Mesenchymal stem cell (in vitro differentiated cells and primary cell): ENCODE results near the gene RPL10.

Experiments
- DNase-seq: peaks from one replicate; pipeline ENCODE4 v3.0.0-alpha.2; 2013
- H2AFZ ChIP-seq: one replicate; pipeline ENCODE4 v1.6.1; 2013; ENCODE audit warnings: low read depth, mild to moderate bottlenecking, control low read depth, inconsistent platforms, low read length, moderate library complexity
- H2AK5ac ChIP-seq: 2 replicates; pipeline ENCODE4 v1.6.1; 2013; ENCODE audit warnings: low read length, moderate library complexity, mild to moderate bottlenecking, inconsistent platforms; ENCODE audit not compliant: severe bottlenecking
- H2BK120ac ChIP-seq: one replicate; pipeline ENCODE4 v1.6.1; 2013; ENCODE audit warnings: low read depth, mild to moderate bottlenecking, inconsistent platforms, low read length, moderate library complexity
- H2BK12ac ChIP-seq, 2 experiments: one replicate each; pipeline ENCODE4 v1.6.1; 2013; ENCODE audit warnings: inconsistent platforms in 2 of 2, low read length in 2 of 2, mild to moderate bottlenecking in 2 of 2, moderate library complexity in 2 of 2, control low read depth in 1 of 2
- H2BK15ac ChIP-seq: one replicate; pipeline ENCODE4 v1.6.1; 2013; ENCODE audit warnings: mild to moderate bottlenecking, low read depth, inconsistent platforms; ENCODE audit not compliant: poor library complexity, severe bottlenecking
- H2BK5ac ChIP-seq: 2 replicates; pipeline ENCODE4 v1.6.1; 2013; ENCODE audit warnings: low read depth, mild to moderate bottlenecking, low read length, control low read depth, inconsistent platforms; ENCODE audit not compliant: poor library complexity, severe bottlenecking
- H3K14ac ChIP-seq, 2 experiments: one replicate each; pipeline ENCODE4 v1.6.1; 2013; ENCODE audit warnings: inconsistent platforms in 2 of 2, low read length in 2 of 2, control low read depth in 1 of 2, mild to moderate bottlenecking in 1 of 2, moderate library complexity in 1 of 2
- H3K18ac ChIP-seq, 2 experiments: one replicate each; pipeline ENCODE4 v1.6.1; 2013; ENCODE audit warnings: inconsistent platforms in 2 of 2, low read length in 2 of 2, control low read depth in 1 of 2, low read depth in 1 of 2, mild to moderate bottlenecking in 1 of 2
- H3K23ac ChIP-seq, 2 experiments: one replicate each; pipeline ENCODE4 v1.6.1; 2013; ENCODE audit warnings: inconsistent platforms in 2 of 2, low read length in 2 of 2, mild to moderate bottlenecking in 2 of 2, moderate library complexity in 2 of 2, control low read depth in 1 of 2
- H3K27ac ChIP-seq: 2 replicates; pipeline ENCODE4 v1.5.1; 2013; ENCODE audit warnings: mild to moderate bottlenecking, moderate library complexity, low read length, control low read depth, inconsistent platforms; ENCODE audit not compliant: poor library complexity, severe bottlenecking
- H3K27me3 ChIP-seq, 2 experiments: 2 replicates each; pipeline versions ENCODE4 v1.6.1 to v1.7.0; 2013; ENCODE audit warnings: low read length in 2 of 2, mild to moderate bottlenecking in 2 of 2, moderate library complexity in 2 of 2, control low read depth in 1 of 2, inconsistent platforms in 1 of 2; ENCODE audit not compliant: control insufficient read depth in 1 of 2, insufficient read depth in 1 of 2
- H3K36me3 ChIP-seq, 2 experiments: 2 replicates each; pipeline versions ENCODE4 v1.6.1 to v1.7.0; 2013; ENCODE audit warnings: low read length in 2 of 2, control low read depth in 1 of 2, inconsistent platforms in 1 of 2, low read depth in 1 of 2, mild to moderate bottlenecking in 1 of 2; ENCODE audit not compliant: insufficient read depth in 2 of 2, control insufficient read depth in 1 of 2
- H3K4ac ChIP-seq, 2 experiments: one replicate each; pipeline ENCODE4 v1.6.1; 2013; ENCODE audit warnings: inconsistent platforms in 2 of 2, low read length in 2 of 2, mild to moderate bottlenecking in 2 of 2, moderate library complexity in 2 of 2, control low read depth in 1 of 2, low read depth in 1 of 2
- H3K4me1 ChIP-seq: 2 replicates; pipeline ENCODE4 v1.6.1; 2013; ENCODE audit warnings: low read depth, low read length, control low read depth; ENCODE audit not compliant: control insufficient read depth, insufficient read depth
- H3K4me2 ChIP-seq: 2 replicates; pipeline ENCODE4 v1.6.1; 2013; ENCODE audit warnings: low read length, mild to moderate bottlenecking, inconsistent platforms; ENCODE audit not compliant: poor library complexity, severe bottlenecking
- H3K4me3 ChIP-seq, 2 experiments: 2 replicates each; pipeline versions ENCODE4 v1.5.1 to v1.7.0; 2013; ENCODE audit warnings: low read length in 2 of 2, mild to moderate bottlenecking in 2 of 2, control low read depth in 1 of 2, low read depth in 1 of 2; ENCODE audit not compliant: insufficient read depth in 1 of 2
- H3K79me1 ChIP-seq: replicated peaks from 2 replicates; pipeline ENCODE4 v1.6.1; 2013; ENCODE audit warnings: mild to moderate bottlenecking, control low read depth, low read length, inconsistent platforms; ENCODE audit not compliant: poor library complexity, severe bottlenecking
- H3K9ac ChIP-seq: 2 replicates; pipeline ENCODE4 v1.7.0; 2013; ENCODE audit warnings: mild to moderate bottlenecking, low read length, moderate library complexity
- H3K9me3 ChIP-seq: 2 replicates; pipeline ENCODE4 v1.7.0; 2013; ENCODE audit warnings: mild to moderate bottlenecking, low read length; ENCODE audit not compliant: control insufficient read depth
- H4K8ac ChIP-seq: one replicate; pipeline ENCODE4 v1.6.1; 2013; ENCODE audit warnings: inconsistent platforms, mild to moderate bottlenecking, low read length, moderate library complexity
- H4K91ac ChIP-seq: one replicate; pipeline ENCODE4 v1.6.1; 2013; ENCODE audit warnings: mild to moderate bottlenecking, low read length, inconsistent platforms
- WGBS: methylation state at CpG from one replicate; pipeline ENCODE4 v1.1.7; 2013; ENCODE audit warnings: mixed read lengths; 5-methylcytosine and 5-hydroxymethylcytosine counted together

The RPL10 gene

DNA sequence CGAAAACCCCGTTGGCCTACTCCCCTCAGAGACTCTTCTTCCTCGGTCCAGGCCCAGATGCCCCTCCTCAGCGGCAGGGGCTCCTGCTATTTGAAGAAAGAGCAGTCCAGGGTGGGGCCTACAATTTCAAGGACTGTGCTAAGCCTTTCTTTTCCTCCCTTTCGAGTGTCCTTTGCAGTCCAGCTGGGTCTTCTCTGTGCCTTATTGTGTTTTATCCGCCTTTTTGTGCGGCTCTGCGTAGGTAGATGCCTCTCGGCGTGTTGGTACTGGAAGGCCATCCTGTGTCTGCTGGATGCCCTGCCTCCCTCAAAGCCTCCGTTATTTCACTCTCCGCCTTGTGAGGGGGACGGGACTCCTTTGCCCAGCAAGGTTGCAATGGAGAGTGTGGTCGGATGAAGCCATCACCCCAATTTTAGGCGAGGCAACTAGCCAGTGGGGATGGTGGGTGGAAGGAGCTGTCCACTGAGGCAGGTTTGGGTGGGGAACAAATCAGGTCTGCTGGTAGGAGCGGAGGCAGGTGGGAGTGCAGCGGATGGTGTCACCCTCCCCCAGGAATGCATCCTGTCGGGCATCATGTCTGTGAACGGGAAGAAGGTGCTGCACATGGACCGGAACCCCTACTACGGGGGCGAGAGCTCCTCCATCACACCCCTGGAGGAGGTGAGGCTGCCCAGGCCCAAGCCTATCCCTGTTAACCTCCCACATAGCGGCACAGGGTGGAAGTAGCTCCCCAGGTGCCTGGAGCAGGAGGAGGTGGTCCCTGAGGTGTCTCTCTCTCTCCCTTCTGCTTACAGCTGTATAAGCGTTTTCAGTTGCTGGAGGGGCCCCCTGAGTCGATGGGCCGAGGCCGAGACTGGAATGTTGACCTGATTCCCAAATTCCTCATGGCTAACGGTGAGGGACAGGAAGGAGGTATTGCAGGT lies 40.1 kb downstream of the RPL10 start:
- Histone ChIP-seq H3K4ac (peak overlapping the region; percentile 51 to 85), H3K18ac (no peak overlapping the region), H2AK5ac (peak overlapping the region; percentile 69), H3K4me3 (peak overlapping the region; percentile 78 to 83), H4K8ac (no peak overlapping the region), H3K27me3 (no peaks in the 10 kb centered on the region), H3K36me3 (peaks cover 47 to 75% of the 10 kb centered on the region in 2 experiments), H2BK120ac (no peak overlapping the region), H2BK5ac (no peak overlapping the region), H4K91ac (no peak overlapping the region), H3K4me2 (peak overlapping the region; percentile 78), H2AFZ (no peak overlapping the region), H3K9ac (peak overlapping the region; percentile 82), H2BK15ac (no peak overlapping the region), H3K27ac (peak overlapping the region; percentile 43), H3K79me1 (peaks cover 5% of the 10 kb centered on the region), H3K4me1 (peaks cover 21% of the 10 kb centered on the region), H3K14ac (no peak overlapping the region), H3K23ac (no peak overlapping the region), H2BK12ac (no peak overlapping the region), H3K9me3 (no peaks in the 10 kb centered on the region)
- DNase-seq = no peak
- WGBS = 51% methylated on average over 24 of the region's 28 CpGs

DNA sequence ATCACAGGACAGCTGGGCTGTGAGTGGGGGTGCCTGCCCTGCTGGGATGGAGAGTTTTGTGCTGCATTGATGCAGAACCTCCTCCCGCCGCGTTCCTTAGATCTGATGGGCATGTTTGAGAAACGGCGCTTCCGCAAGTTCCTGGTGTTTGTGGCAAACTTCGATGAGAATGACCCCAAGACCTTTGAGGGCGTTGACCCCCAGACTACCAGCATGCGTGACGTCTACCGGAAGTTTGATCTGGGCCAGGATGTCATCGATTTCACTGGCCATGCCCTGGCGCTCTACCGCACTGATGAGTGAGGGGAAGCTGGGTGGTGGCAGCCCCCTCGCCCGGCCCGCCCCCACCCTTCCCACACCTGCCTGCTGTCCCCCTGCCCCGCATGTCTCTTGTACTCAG lies 41.7 kb downstream of the RPL10 start:
- Histone ChIP-seq H2BK12ac (no peak overlapping the region), H3K18ac (no peak overlapping the region), H2AFZ (no peak overlapping the region), H2AK5ac (no peak overlapping the region), H3K4me1 (peaks cover 16% of the 10 kb centered on the region), H2BK5ac (no peak overlapping the region), H2BK120ac (no peak overlapping the region), H3K4me3 (no peak overlapping the region), H3K79me1 (peaks cover 2% of the 10 kb centered on the region), H3K23ac (no peak overlapping the region), H4K91ac (no peak overlapping the region), H2BK15ac (no peak overlapping the region), H3K36me3 (peaks cover 38 to 60% of the 10 kb centered on the region in 2 experiments), H3K9me3 (no peaks in the 10 kb centered on the region), H4K8ac (no peak overlapping the region), H3K27me3 (no peaks in the 10 kb centered on the region), H3K9ac (no peak overlapping the region), H3K4me2 (no peak overlapping the region), H3K4ac (no peak overlapping the region), H3K14ac (no peak overlapping the region), H3K27ac (no peak overlapping the region)
- 97% methylated on average over 8 of the region's 18 CpGs for WGBS
- DNase-seq = no peak

DNA sequence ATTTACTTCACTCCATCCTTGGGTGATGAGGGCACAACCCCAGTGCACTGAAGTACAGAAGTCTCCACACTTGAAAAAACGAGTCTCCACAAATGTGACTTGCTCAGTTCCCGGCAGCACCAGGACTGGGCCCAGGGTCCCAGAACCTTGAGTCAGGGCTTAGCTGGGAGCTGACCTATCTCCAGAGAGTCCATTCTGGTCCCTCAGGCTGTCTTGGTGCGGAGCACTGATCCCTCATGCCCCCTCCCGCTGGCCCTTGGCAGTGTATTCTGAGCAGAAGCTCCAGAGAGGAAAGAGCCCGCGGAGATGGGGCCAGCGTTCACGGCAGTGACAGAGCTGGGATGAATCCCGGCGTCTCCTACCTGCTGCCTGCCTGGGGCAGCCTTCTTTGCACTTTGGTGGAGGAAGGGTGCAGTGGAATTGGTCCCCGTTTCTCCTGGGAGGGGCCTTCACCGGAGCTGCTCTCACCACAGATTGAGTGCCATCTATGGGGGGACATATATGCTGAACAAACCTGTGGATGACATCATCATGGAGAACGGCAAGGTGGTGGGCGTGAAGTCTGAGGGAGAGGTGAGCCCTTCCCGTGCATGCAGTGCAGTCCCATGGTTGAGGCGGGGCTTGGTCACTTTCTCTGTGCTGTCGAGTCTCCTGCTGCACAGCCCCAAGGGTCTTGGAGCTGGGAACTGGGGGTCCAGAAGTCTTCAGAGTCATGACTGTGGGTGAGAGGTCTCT lies 42.6 kb downstream of the RPL10 start:
- H2BK5ac ChIP-seq = no peak overlapping the region
- peaks cover 26% of the 10 kb centered on the region for H3K4me1 ChIP-seq
- no peaks in the 10 kb centered on the region for H3K27me3 ChIP-seq
- H2BK12ac ChIP-seq = no peak overlapping the region
- no peak overlapping the region for H3K14ac ChIP-seq
- no peak overlapping the region for H4K8ac ChIP-seq
- H2BK120ac ChIP-seq = no peak overlapping the region
- no peak overlapping the region for H3K4me3 ChIP-seq
- peaks cover 4% of the 10 kb centered on the region for H3K79me1 ChIP-seq
- no peak overlapping the region for H2BK15ac ChIP-seq
- no peak overlapping the region for H4K91ac ChIP-seq
- WGBS = 97% methylated on average over 17 of the region's 17 CpGs
- H3K4ac ChIP-seq = no peak overlapping the region
- DNase-seq = no peak
- no peak overlapping the region for H3K9ac ChIP-seq
- no peaks in the 10 kb centered on the region for H3K9me3 ChIP-seq
- no peak overlapping the region for H2AK5ac ChIP-seq
- H3K36me3 ChIP-seq = peaks cover 32 to 57% of the 10 kb centered on the region in 2 experiments
- no peak overlapping the region for H3K4me2 ChIP-seq
- H3K18ac ChIP-seq = no peak overlapping the region
- no peak overlapping the region for H2AFZ ChIP-seq
- no peak overlapping the region for H3K23ac ChIP-seq
- no peak overlapping the region for H3K27ac ChIP-seq

DNA sequence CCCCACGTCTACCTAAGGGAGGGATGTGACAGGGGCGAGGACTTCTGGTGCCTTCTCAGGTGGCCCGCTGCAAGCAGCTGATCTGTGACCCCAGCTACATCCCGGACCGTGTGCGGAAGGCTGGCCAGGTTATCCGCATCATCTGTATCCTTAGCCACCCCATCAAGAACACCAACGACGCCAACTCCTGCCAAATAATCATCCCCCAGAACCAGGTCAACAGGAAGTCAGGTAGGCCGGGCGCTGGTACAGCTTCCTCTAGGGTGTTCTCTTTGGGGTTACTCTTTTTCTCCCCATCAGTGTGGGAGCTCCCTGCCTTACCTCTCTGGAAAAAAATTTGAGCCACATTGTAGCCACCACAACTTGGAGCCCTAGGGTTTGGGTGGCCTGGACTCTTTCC lies 43.4 kb downstream of the RPL10 start:
- Histone ChIP-seq H3K79me1 (peaks cover 5% of the 10 kb centered on the region), H4K91ac (no peak overlapping the region), H3K4me2 (no peak overlapping the region), H3K23ac (no peak overlapping the region), H4K8ac (no peak overlapping the region), H2AFZ (no peak overlapping the region), H2BK12ac (no peak overlapping the region), H3K4me3 (no peak overlapping the region), H3K14ac (no peak overlapping the region), H3K36me3 (peaks cover 36 to 59% of the 10 kb centered on the region in 2 experiments), H2AK5ac (no peak overlapping the region), H3K18ac (no peak overlapping the region), H2BK15ac (no peak overlapping the region), H2BK120ac (no peak overlapping the region), H2BK5ac (no peak overlapping the region), H3K4ac (no peak overlapping the region), H3K4me1 (peaks cover 31% of the 10 kb centered on the region), H3K27me3 (no peaks in the 10 kb centered on the region), H3K27ac (no peak overlapping the region), H3K9me3 (no peaks in the 10 kb centered on the region), H3K9ac (no peak overlapping the region)
- DNase-seq = no peak
- WGBS = 98% methylated on average over 7 of the region's 11 CpGs
